Epidermal melanocyte (primary cell): Measurements from ENCODE around the gene GNG12.

Source experiments
- DNase-seq: peaks from one replicate; pipeline ENCODE4 v3.0.0; 2011; ENCODE audit warnings: low spot score; ENCODE audit not compliant: insufficient read length

GNG12 gene

GRCh38 chr1:67843331-67843730 lies 10.1 kb upstream of the GNG12 start:
- no peak for DNase-seq

- DNase-seq, result no peak
Observed at GRCh38 chr1:67840449-67840848, 7.2 kb upstream of the GNG12 start.

GRCh38 chr1:67839826-67840225 lies 6.6 kb upstream of the GNG12 start:
- DNase-seq, result no peak

- no peak for DNase-seq
Observed at GRCh38 chr1:67838180-67838910, 5.1 kb upstream of the GNG12 start.

- DNase-seq, result no peak
Observed at GRCh38 chr1:67836769-67837168, 3.5 kb upstream of the GNG12 start.

- DNase-seq, result no peak
Observed at GRCh38 chr1:67835663-67836452, 2.6 kb upstream of the GNG12 start.

- no peak for DNase-seq
Observed at GRCh38 chr1:67834246-67834877, 1.1 kb upstream of the GNG12 start.

- DNase-seq, result peak; percentile 23
Observed at GRCh38 chr1:67833602-67833940, 304 bp upstream of the GNG12 start.

- DNase-seq, result peak; percentile 64
Observed at GRCh38 chr1:67831850-67832513, 1.3 kb downstream of the GNG12 start.

GRCh38 chr1:67830928-67831830 lies 2.1 kb downstream of the GNG12 start:
- no peak for DNase-seq

GRCh38 chr1:67830226-67830625 lies 3.0 kb downstream of the GNG12 start:
- no peak for DNase-seq

- DNase-seq, result no peak
Observed at GRCh38 chr1:67827688-67828087, 5.6 kb downstream of the GNG12 start.

GRCh38 chr1:67825591-67825990 lies 7.7 kb downstream of the GNG12 start:
- DNase-seq, result no peak

- no peak for DNase-seq
Observed at GRCh38 chr1:67824766-67825165, 8.5 kb downstream of the GNG12 start.

- DNase-seq, result no peak
Observed at GRCh38 chr1:67823615-67824014, 9.7 kb downstream of the GNG12 start.

- DNase-seq, result no peak
Observed at GRCh38 chr1:67821263-67821662, 12.0 kb downstream of the GNG12 start.

GRCh38 chr1:67818725-67819301 lies 14.5 kb downstream of the GNG12 start:
- no peak for DNase-seq

GRCh38 chr1:67818162-67818561 lies 15.1 kb downstream of the GNG12 start:
- DNase-seq, result no peak

- DNase-seq, result no peak
Observed at GRCh38 chr1:67817319-67817718, 15.9 kb downstream of the GNG12 start.

GRCh38 chr1:67816506-67816905 lies 16.8 kb downstream of the GNG12 start:
- no peak for DNase-seq

- DNase-seq, result no peak
Observed at GRCh38 chr1:67816095-67816475, 17.2 kb downstream of the GNG12 start.
